ENCODE measurements around the gene FOXO3. TPM values are rescaled to one million over a fixed set of nuclear protein-coding genes. Genes with fewer than 3 reads are reported as not detected.
"Not testable (repeated sequence)": the region's sequence is repeated elsewhere in the genome, so short reads cannot be mapped to it uniquely, and the experiment has no call there.

The FOXO3 gene
- total RNA-seq, 4 donors from 2014 or later, result 110 to 176 (median 139) TPM

DNA sequence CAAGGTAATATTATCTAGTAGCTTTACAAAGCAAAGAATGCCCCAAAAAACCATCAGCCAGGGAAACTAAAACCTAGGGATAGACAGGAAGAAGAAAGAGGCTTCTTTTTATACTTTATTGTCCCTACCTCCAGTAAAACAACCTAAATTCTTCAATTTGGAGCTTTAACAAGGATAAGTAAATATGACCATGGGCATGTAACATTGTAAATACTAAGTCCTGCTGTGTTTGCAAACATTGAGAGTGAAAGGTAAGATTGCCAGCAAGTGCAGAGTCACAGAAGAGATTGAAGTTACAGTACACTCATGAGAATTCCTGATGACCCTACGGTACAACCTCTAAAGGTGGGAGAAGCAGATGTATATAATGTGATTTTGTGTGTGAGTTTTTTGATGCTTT, 117.2 kb downstream of the FOXO3 start:
- no peak for TF ChIP-seq POLR2A (IDR thresholded peaks at IDR 0.05)
- TF ChIP-seq, protein P1, sequence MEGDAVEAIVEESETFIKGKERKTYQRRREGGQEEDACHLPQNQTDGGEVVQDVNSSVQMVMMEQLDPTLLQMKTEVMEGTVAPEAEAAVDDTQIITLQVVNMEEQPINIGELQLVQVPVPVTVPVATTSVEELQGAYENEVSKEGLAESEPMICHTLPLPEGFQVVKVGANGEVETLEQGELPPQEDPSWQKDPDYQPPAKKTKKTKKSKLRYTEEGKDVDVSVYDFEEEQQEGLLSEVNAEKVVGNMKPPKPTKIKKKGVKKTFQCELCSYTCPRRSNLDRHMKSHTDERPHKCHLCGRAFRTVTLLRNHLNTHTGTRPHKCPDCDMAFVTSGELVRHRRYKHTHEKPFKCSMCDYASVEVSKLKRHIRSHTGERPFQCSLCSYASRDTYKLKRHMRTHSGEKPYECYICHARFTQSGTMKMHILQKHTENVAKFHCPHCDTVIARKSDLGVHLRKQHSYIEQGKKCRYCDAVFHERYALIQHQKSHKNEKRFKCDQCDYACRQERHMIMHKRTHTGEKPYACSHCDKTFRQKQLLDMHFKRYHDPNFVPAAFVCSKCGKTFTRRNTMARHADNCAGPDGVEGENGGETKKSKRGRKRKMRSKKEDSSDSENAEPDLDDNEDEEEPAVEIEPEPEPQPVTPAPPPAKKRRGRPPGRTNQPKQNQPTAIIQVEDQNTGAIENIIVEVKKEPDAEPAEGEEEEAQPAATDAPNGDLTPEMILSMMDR (IDR thresholded peaks at IDR 0.05), result no peak
- no peak for DNase-seq (ENCODE audit: low spot score in 2 of 2)
- H3K4me3 ChIP-seq (ENCODE audit: low read depth, poor library complexity, severe bottlenecking), result no peak overlapping the region
- WGBS, 2 donors, result 82 to 88% methylated on average over 1 of the region's 1 CpG
- intact Hi-C loops (cut with DNase I; ENCODE audit: low total_unique reads), result no loop called here

DNA sequence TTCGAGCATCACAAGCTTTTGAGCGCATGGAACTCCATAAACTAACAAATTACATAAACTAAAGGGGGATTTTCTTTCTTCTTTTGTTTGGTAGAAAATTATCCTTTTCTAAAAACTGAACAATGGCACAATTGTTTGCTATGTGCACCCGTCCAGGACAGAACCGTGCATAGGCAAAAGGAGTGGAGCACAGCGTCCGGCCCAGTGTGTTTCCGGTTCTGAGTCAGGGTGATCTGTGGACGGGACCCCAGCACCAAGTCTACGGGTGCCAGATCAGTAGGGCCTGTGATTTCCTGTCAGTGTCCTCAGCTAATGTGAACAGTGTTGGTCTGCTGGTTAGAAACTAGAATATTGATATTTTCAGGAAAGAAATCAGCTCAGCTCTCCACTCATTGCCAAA, 119.6 kb downstream of the FOXO3 start:
- WGBS, 2 donors, result 91 to 95% methylated on average over 9 of the region's 9 CpGs
- DNase-seq (ENCODE audit: low spot score in 2 of 2); intact Hi-C loops (cut with DNase I; ENCODE audit: low total_unique reads): not testable (repeated sequence)

DNA sequence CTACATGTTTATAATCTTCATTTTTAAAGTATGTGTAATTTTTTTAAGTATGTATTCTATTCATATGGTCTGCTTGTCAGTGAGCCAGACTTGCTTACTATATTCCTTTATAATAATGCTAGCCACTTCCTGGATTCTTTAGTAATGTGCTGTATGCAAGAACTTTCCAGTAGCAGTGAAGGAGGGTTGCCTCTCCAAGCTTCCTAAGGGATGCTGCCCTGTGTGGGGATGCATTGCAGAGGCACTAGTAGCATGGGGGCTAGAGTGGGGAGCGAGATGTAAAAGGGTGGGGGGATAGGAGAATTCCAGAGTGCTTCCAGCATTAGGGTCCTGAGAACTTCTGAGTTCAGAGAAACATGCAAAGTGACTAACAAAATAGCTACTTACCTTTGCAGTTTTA, 121.0 kb downstream of the FOXO3 start:
- H3K4me3 ChIP-seq (ENCODE audit: low read depth, poor library complexity, severe bottlenecking); intact Hi-C loops (cut with DNase I; ENCODE audit: low total_unique reads): not testable (repeated sequence)
- DNase-seq (ENCODE audit: low spot score in 2 of 2), result peak in 1 of 2 donors; percentile 68
- WGBS, 2 donors, result 82 to 86% methylated on average over 1 of the region's 1 CpG

More for the DNA sequence above, 119.6 kb downstream of the FOXO3 start:
- not testable (repeated sequence) for H3K4me3 ChIP-seq (ENCODE audit: low read depth, poor library complexity, severe bottlenecking)

DNA sequence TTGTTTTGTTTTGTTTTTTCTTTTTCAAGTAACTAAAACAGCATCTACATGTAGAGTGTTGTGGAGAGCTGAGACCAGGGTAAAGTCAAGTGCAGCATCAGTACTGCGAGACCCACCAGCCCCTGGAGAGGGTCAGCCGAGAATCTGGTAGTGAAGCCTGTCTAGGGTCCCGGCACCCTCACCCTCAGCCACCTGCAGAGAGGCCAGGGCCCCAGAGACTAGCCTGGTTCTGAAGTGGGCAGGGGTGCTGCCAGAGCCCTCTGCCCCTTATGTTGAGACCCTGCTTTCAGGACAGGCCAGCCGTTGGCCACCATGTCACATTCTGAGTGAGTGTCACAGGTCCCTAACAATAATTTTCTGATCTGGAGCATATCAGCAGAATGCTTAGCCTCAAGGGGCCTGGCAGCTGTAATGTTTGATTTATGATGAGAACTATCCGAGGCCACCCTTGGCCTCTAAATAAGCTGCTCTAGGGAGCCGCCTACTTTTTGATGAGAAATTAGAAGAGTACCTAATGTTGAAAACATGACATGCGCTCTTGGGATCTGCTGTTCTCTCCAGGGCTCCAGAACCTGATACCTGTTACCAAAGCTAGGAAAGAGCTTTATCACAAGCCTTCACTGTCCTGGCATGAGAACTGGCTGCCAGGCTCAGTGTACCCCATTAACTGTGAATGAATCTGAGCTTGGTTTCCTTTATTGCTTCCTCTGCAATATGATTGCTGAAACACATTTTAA, 121.8 kb downstream of the FOXO3 start:
- DNase-seq (ENCODE audit: low spot score in 2 of 2); H3K4me3 ChIP-seq (ENCODE audit: low read depth, poor library complexity, severe bottlenecking); intact Hi-C loops (cut with DNase I; ENCODE audit: low total_unique reads): not testable (repeated sequence)
- WGBS, 2 donors, result 82 to 83% methylated on average over 7 of the region's 7 CpGs

DNA sequence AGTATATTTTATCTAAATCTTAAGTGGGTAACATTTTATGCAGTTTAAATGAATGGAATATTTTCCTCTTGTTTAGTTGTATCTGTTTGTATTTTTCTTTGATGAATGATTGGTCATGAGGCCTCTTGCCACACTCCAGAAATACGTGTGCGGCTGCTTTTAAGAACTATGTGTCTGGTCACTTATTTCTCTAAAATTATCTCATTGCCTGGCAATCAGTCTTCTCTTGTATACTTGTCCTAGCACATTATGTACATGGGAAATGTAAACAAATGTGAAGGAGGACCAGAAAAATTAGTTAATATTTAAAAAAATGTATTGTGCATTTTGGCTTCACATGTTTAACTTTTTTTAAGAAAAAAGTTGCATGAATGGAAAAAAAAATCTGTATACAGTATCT, 123.3 kb downstream of the FOXO3 start:
- DNase-seq (ENCODE audit: low spot score in 2 of 2); intact Hi-C loops (cut with DNase I; ENCODE audit: low total_unique reads); H3K4me3 ChIP-seq (ENCODE audit: low read depth, poor library complexity, severe bottlenecking): not testable (repeated sequence)
- 95% methylated on average over 2 of the region's 2 CpGs for WGBS, 2 donors

DNA sequence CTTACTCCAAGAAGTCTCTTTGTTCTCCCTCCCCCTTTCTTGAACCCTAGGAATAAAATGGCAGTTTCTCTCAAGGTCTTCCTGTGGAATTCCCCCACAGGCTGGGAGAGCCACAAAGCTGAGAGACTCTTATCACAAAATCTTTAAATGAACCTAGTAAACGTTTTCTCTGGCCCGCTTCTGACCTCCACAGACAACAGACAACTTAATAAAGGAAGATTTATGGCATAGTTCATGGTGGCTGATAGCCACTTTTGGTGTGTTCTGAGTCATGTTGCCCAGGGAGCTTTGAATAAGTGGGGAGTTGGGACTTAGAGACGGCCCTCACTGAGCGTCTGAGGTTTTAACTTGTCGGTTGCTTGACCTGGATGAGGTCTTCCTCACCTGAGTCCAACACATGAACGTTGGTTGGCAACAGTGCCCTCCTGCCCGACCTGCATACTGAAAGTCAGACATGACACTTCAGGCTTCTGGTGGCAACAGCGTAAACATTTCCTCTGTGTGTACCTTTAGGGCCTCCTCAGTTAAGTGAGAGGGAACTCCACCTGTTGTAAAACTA, 124.1 kb downstream of the FOXO3 start:
- H3K4me3 ChIP-seq (ENCODE audit: low read depth, poor library complexity, severe bottlenecking), result no peak overlapping the region
- 44 to 53% methylated on average over 8 of the region's 8 CpGs for WGBS, 2 donors
- intact Hi-C loops (cut with DNase I; ENCODE audit: low total_unique reads), result no loop called here
- no peak for TF ChIP-seq POLR2A (IDR thresholded peaks at IDR 0.05)
- TF ChIP-seq, protein P1 (IDR thresholded peaks at IDR 0.05), result no peak
- peak in 1 of 2 donors; percentile 73 for DNase-seq (ENCODE audit: low spot score in 2 of 2)

DNA sequence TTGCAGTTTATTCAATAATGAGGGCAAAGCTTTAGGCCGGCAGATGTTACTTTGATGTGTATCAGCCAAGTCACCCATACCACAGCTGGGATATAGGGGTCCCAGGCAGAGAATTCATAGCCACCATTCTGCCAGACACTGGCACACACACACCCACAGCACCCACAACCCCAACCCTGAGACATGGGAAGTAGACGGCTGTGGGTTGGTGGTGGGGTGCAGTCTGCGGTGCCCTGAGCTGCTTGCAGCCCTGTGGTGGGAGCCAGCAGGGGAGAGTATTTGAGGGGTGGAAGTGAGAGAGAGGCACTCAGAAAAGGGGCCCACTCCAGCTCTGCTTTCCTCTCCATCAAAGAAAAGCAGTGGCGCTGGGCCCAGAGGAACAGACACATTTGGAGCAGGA, 125.3 kb downstream of the FOXO3 start:
- WGBS, 2 donors, result 82 to 89% methylated on average over 4 of the region's 4 CpGs
- peak in 1 of 2 donors; percentile 60 for DNase-seq (ENCODE audit: low spot score in 2 of 2)
- intact Hi-C loops (cut with DNase I; ENCODE audit: low total_unique reads), result no loop called here
- H3K4me3 ChIP-seq (ENCODE audit: low read depth, poor library complexity, severe bottlenecking), result no peak overlapping the region
- TF ChIP-seq POLR2A (IDR thresholded peaks at IDR 0.05), result no peak
- TF ChIP-seq, protein P1 (IDR thresholded peaks at IDR 0.05), result no peak

DNA sequence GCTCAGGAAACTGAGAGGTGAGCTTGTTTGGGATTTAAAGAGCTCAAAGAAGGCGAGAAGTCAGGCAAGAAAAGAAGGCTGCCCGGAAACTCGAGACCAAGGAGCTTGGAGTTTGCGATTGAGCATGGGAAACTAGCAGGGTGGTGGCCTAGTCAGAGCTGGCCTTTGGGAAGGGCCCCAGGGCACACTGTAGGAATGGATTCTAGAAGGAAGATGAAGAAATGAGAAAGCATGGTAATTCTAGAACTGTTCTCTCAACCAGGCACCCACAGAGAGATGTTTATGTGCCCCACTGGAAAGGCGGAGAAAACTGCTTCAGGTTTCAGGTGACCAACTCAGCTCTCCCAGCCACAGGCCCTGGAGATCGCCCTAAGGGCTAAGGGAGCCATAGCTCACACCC, 126.2 kb downstream of the FOXO3 start:
- intact Hi-C loops (cut with DNase I; ENCODE audit: low total_unique reads), result no loop called here
- peak in 1 of 2 donors; percentile 54 for DNase-seq (ENCODE audit: low spot score in 2 of 2)
- WGBS, 2 donors, result 86 to 95% methylated on average over 6 of the region's 6 CpGs
- TF ChIP-seq, protein P1 (IDR thresholded peaks at IDR 0.05), result no peak
- TF ChIP-seq POLR2A (IDR thresholded peaks at IDR 0.05), result no peak
- H3K4me3 ChIP-seq (ENCODE audit: low read depth, poor library complexity, severe bottlenecking), result no peak overlapping the region

All from lower leg skin (tissue), 4 donors.